HepG2 (cell line): ENCODE data around the gene NECAB2. TPM values are rescaled to one million over a fixed set of nuclear protein-coding genes. Genes with fewer than 3 reads are reported as not detected.

Experiments used
- EHMT2 ChIP-seq: fragments of 200-600 bp; sonication (generic); IDR thresholded peaks from 2 replicates; pipeline ENCODE4 v1.7.0; 2017; ENCODE audit warnings: antibody characterized with exemption, low read depth, low read length, borderline replicate concordance
- FIP1L1 ChIP-seq: fragments of 200-400 bp; formaldehyde crosslinking; IDR thresholded peaks from 2 replicates; pipeline ENCODE4 v1.6.1; 2018; ENCODE audit warnings: low read depth, mild to moderate bottlenecking, low read length, moderate library complexity, borderline replicate concordance; ENCODE audit not compliant: insufficient read depth
- GZF1 ChIP-seq: sonication (generic); formaldehyde crosslinking; IDR thresholded peaks from 2 replicates; pipeline ENCODE4 v1.5.1; 2020; ENCODE audit warnings: mild to moderate bottlenecking, missing genetic modification reagents
- MTA1 ChIP-seq: sonication (generic); formaldehyde crosslinking; IDR thresholded peaks from 2 replicates; pipeline ENCODE4 v1.4.0; 2020; ENCODE audit warnings: missing genetic modification reagents, mild to moderate bottlenecking, borderline replicate concordance
- MXD4 ChIP-seq: IDR thresholded peaks from 2 replicates; pipeline ENCODE4 v1.6.1; 2016; ENCODE audit warnings: mild to moderate bottlenecking, missing biosample characterization, missing genetic modification reagents
- TAF15 ChIP-seq: fragments of 200-400 bp; formaldehyde crosslinking; IDR thresholded peaks from one replicate; pipeline ENCODE4 v1.6.1; 2018; ENCODE audit warnings: mild to moderate bottlenecking, low read depth, low read length; ENCODE audit not compliant: poor library complexity, severe bottlenecking
- TBP ChIP-seq: sonication (generic); formaldehyde crosslinking; IDR thresholded peaks from 2 replicates; pipeline ENCODE4 v1.5.0; 2020; ENCODE audit warnings: missing genetic modification reagents
- THYN1 ChIP-seq: sonication (generic); formaldehyde crosslinking; IDR thresholded peaks from 2 replicates; pipeline ENCODE4 v1.8.1; 2023; ENCODE audit warnings: low read depth, mild to moderate bottlenecking, moderate library complexity, missing genetic modification reagents, borderline replicate concordance
- ZNF124 ChIP-seq: sonication (generic); formaldehyde crosslinking; IDR thresholded peaks from 2 replicates; pipeline ENCODE4 v1.4.0; 2020; ENCODE audit warnings: missing genetic modification reagents
- ZNF138 ChIP-seq: sonication (generic); formaldehyde crosslinking; IDR thresholded peaks from 2 replicates; pipeline ENCODE4 v1.5.0; 2020; ENCODE audit warnings: mild to moderate bottlenecking, low read depth, missing genetic modification reagents
- ZNF205 ChIP-seq: IDR thresholded peaks from 2 replicates; pipeline ENCODE4 v1.6.1; 2018; ENCODE audit warnings: missing biosample characterization, missing genetic modification reagents
- ZNF260 ChIP-seq: sonication (generic); formaldehyde crosslinking; IDR thresholded peaks from 2 replicates; pipeline ENCODE4 v1.4.0; 2020; ENCODE audit warnings: missing genetic modification reagents, low read depth, mild to moderate bottlenecking, borderline replicate concordance
- ZNF282 ChIP-seq: fragments of 450-650 bp; IDR thresholded peaks from 2 replicates; pipeline ENCODE4 v1.6.1; 2018; ENCODE audit not compliant: partially characterized antibody
- ZNF292 ChIP-seq: sonication (generic); formaldehyde crosslinking; IDR thresholded peaks from 2 replicates; pipeline ENCODE4 v1.8.1; 2022; ENCODE audit warnings: mild to moderate bottlenecking, low read depth, missing genetic modification reagents, borderline replicate concordance
- ZNF747 ChIP-seq: sonication (generic); formaldehyde crosslinking; IDR thresholded peaks from 2 replicates; pipeline ENCODE4 v1.8.1; 2023; ENCODE audit warnings: missing genetic modification reagents, mild to moderate bottlenecking, borderline replicate concordance
- ZSCAN21 ChIP-seq: sonication (generic); formaldehyde crosslinking; IDR thresholded peaks from 2 replicates; pipeline ENCODE4 v1.8.0; 2022; ENCODE audit warnings: mild to moderate bottlenecking, missing genetic modification reagents, moderate library complexity, borderline replicate concordance
- polyA plus RNA-seq, 8 experiments: library from polyadenylated mRNA; depleted of rRNA in 3 of 8; stranded (reverse) in 7 of 8; unstranded in 1 of 8; fragments of >200 nt; fragmentation: Illumina TruSeq in 4 of 8; extraction: Trizol in 4 of 8; gene quantifications; 2 replicates each; pipeline versions ENCODE4 v1.2.1 to v1.2.3, GENCODE V29; 2011 to 2016; ENCODE audit warnings: low read depth in 4 of 8, missing spikeins in 1 of 8, mixed read lengths in 1 of 8; ENCODE audit not compliant: insufficient read depth in 1 of 8
- total RNA-seq, 5 experiments: library from RNA; depleted of rRNA; stranded (reverse); fragments of >200 nt; fragmentation: Illumina TruSeq; extraction: Trizol; gene quantifications; 2 replicates each; pipeline ENCODE4 v1.2.3, GENCODE V29; 2016; ENCODE audit warnings: low read depth in 1 of 5
- TF ChIP-seq, protein P1 (sequence below): sonication (generic); formaldehyde crosslinking; IDR thresholded peaks from 2 replicates; pipeline ENCODE4 v1.4.0; 2020; ENCODE audit warnings: missing genetic modification reagents
- TF ChIP-seq, protein P2 (sequence below): sonication (generic); formaldehyde crosslinking; IDR thresholded peaks from 2 replicates; pipeline ENCODE4 v1.5.0; 2020; ENCODE audit warnings: mild to moderate bottlenecking, missing genetic modification reagents
- TF ChIP-seq, protein P3 (sequence below): sonication (generic); formaldehyde crosslinking; IDR thresholded peaks from 2 replicates; pipeline ENCODE4 v1.4.0; 2020; ENCODE audit warnings: missing genetic modification reagents
- TF ChIP-seq, protein P4 (sequence below): IDR thresholded peaks from 2 replicates; pipeline ENCODE4 v1.6.1; 2016; ENCODE audit warnings: low read depth, borderline replicate concordance

NECAB2 gene
- total and polyA plus RNA-seq, 2 of the 13 experiments (the other 11 are each of a cell fraction or from before 2014, with no cell fraction given), result 0.21 to 0.49 TPM

DNA sequence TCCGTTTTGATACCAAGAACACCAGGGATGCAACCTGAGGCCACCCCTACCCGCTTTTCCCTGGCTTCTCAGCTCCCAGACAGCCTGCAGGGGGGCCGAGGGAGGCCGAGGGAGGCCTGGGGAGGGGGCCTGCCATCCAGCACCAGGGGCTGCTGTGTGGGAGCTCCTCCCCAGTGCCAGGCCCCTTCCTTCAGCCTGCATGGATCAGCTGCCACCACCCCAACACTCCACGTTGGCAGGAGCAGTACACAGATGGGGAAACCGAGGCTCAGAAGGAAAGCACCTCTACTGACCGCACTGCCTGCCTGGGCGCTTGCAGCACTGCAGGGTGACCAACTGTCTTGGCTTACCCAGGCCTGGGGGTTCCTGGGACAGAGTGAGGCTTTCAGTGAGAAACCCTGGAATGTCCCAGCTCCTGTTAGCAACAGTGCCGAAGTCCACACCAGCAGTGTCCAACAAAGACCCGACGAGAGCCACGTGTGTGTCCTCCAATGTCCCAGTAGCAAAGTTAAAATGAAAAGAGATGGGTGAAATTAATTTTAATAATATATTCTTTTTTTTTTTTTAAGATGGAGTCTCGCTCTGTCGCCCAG is 20.3 kb upstream of the NECAB2 start (continued):
- TF ChIP-seq, protein P1, sequence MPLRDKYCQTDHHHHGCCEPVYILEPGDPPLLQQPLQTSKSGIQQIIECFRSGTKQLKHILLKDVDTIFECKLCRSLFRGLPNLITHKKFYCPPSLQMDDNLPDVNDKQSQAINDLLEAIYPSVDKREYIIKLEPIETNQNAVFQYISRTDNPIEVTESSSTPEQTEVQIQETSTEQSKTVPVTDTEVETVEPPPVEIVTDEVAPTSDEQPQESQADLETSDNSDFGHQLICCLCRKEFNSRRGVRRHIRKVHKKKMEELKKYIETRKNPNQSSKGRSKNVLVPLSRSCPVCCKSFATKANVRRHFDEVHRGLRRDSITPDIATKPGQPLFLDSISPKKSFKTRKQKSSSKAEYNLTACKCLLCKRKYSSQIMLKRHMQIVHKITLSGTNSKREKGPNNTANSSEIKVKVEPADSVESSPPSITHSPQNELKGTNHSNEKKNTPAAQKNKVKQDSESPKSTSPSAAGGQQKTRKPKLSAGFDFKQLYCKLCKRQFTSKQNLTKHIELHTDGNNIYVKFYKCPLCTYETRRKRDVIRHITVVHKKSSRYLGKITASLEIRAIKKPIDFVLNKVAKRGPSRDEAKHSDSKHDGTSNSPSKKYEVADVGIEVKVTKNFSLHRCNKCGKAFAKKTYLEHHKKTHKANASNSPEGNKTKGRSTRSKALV (CRISPR knock-in tag), result no peak
- TF ChIP-seq ZNF292 (0 out of 2 replicates have a peak, but pooled peaks have one; percentile 16), ZNF124 (CRISPR knock-in tag) (no peak), FIP1L1 (no peak), TBP (no peak), EHMT2 (no peak), ZNF260 (CRISPR knock-in tag) (no peak), ZNF282 (no peak), ZSCAN21 (no peak), ZNF138 (CRISPR knock-in tag) (no peak), ZNF205 (CRISPR knock-in tag) (no peak), ZNF747 (CRISPR knock-in tag) (no peak), MXD4 (CRISPR knock-in tag) (no peak), THYN1 (no peak), MTA1 (no peak), GZF1 (CRISPR knock-in tag) (no peak), TAF15 (no peak)
- TF ChIP-seq, protein P2, sequence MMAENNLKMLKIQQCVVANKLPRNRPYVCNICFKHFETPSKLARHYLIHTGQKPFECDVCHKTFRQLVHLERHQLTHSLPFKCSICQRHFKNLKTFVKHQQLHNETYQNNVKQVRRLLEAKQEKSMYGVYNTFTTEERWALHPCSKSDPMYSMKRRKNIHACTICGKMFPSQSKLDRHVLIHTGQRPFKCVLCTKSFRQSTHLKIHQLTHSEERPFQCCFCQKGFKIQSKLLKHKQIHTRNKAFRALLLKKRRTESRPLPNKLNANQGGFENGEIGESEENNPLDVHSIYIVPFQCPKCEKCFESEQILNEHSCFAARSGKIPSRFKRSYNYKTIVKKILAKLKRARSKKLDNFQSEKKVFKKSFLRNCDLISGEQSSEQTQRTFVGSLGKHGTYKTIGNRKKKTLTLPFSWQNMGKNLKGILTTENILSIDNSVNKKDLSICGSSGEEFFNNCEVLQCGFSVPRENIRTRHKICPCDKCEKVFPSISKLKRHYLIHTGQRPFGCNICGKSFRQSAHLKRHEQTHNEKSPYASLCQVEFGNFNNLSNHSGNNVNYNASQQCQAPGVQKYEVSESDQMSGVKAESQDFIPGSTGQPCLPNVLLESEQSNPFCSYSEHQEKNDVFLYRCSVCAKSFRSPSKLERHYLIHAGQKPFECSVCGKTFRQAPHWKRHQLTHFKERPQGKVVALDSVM (CRISPR knock-in tag), result no peak
- TF ChIP-seq, protein P3, sequence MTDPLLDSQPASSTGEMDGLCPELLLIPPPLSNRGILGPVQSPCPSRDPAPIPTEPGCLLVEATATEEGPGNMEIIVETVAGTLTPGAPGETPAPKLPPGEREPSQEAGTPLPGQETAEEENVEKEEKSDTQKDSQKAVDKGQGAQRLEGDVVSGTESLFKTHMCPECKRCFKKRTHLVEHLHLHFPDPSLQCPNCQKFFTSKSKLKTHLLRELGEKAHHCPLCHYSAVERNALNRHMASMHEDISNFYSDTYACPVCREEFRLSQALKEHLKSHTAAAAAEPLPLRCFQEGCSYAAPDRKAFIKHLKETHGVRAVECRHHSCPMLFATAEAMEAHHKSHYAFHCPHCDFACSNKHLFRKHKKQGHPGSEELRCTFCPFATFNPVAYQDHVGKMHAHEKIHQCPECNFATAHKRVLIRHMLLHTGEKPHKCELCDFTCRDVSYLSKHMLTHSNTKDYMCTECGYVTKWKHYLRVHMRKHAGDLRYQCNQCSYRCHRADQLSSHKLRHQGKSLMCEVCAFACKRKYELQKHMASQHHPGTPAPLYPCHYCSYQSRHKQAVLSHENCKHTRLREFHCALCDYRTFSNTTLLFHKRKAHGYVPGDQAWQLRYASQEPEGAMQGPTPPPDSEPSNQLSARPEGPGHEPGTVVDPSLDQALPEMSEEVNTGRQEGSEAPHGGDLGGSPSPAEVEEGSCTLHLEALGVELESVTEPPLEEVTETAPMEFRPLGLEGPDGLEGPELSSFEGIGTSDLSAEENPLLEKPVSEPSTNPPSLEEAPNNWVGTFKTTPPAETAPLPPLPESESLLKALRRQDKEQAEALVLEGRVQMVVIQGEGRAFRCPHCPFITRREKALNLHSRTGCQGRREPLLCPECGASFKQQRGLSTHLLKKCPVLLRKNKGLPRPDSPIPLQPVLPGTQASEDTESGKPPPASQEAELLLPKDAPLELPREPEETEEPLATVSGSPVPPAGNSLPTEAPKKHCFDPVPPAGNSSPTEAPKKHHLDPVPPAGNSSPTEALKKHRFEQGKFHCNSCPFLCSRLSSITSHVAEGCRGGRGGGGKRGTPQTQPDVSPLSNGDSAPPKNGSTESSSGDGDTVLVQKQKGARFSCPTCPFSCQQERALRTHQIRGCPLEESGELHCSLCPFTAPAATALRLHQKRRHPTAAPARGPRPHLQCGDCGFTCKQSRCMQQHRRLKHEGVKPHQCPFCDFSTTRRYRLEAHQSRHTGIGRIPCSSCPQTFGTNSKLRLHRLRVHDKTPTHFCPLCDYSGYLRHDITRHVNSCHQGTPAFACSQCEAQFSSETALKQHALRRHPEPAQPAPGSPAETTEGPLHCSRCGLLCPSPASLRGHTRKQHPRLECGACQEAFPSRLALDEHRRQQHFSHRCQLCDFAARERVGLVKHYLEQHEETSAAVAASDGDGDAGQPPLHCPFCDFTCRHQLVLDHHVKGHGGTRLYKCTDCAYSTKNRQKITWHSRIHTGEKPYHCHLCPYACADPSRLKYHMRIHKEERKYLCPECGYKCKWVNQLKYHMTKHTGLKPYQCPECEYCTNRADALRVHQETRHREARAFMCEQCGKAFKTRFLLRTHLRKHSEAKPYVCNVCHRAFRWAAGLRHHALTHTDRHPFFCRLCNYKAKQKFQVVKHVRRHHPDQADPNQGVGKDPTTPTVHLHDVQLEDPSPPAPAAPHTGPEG, result no peak
- TF ChIP-seq, protein P4, sequence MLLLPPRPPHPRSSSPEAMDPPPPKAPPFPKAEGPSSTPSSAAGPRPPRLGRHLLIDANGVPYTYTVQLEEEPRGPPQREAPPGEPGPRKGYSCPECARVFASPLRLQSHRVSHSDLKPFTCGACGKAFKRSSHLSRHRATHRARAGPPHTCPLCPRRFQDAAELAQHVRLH, result 0 out of 2 replicates have a peak, but pooled peaks have one; percentile 22
